ENCODE results near the gene LAPTM5. TPM values are rescaled to one million over a fixed set of nuclear protein-coding genes. Genes with fewer than 3 reads are reported as not detected.

LAPTM5 gene
- total and polyA plus RNA-seq, 10 of the 15 experiments (the other 5 are each of a cell fraction or from before 2014, with no cell fraction given) = 24.1 to 1,034 (median 687) TPM

GRCh38 chr1:30748098-30748698 lies 9.4 kb downstream of the LAPTM5 start (continued):
- peak; percentile 49; the same call in 1 of the 2 replicates for TF ChIP-seq IKZF1 (conservative IDR thresholded peaks at IDR 0.05)
- 0 out of 2 replicates have a peak, but pooled peaks have one; percentile 5 for TF ChIP-seq BCL11A (IDR thresholded peaks at IDR 0.05; ENCODE audit: low read depth, low read length)
- TF ChIP-seq YY1 (IDR thresholded peaks at IDR 0.05; ENCODE audit: low read depth, low read length) = peak; percentile 41; the same call in 1 of the 2 replicates
- TF ChIP-seq NR2F1 (conservative IDR thresholded peaks at IDR 0.05) = peak; percentile 27; the same call in 1 of the 2 replicates
- TF ChIP-seq RCOR1 (conservative IDR thresholded peaks at IDR 0.05; ENCODE audit: low read depth, low read length) = 0 out of 2 replicates have a peak, but pooled peaks have one; percentile 57
- peak; percentile 80 for TF ChIP-seq POLR2AphosphoS5 (IDR thresholded peaks at IDR 0.05; ENCODE audit: low read length)
- TF ChIP-seq CHD2 (IDR thresholded peaks at IDR 0.05; ENCODE audit: borderline replicate concordance, low read depth, low read length) = peak; percentile 55; the same call in 1 of the 2 replicates
- TF ChIP-seq WRNIP1 (IDR thresholded peaks at IDR 0.05; ENCODE audit: borderline replicate concordance, low read depth, low read length) = no peak
- TF ChIP-seq SKIL (IDR thresholded peaks at IDR 0.05; ENCODE audit: low read depth, poor library complexity, severe bottlenecking) = peak; percentile 68
- TF ChIP-seq TAF1 (IDR thresholded peaks at IDR 0.05; ENCODE audit: borderline replicate concordance, low read depth, low read length) = peak; percentile 41; the same call in 1 of the 2 replicates

Measured in GM12878 (cell line).